Breast epithelium (tissue), 3 donors: ENCODE data around the gene LSM12.

ENCODE experiments used
- POLR2A ChIP-seq: fragments of 450-650 bp; IDR thresholded peaks from one replicate; pipeline ENCODE4 v1.6.1; 2016; ENCODE audit warnings: antibody characterized with exemption, mild to moderate bottlenecking, moderate library complexity
- POLR2AphosphoS5 ChIP-seq, 3 donors: sonication (generic); formaldehyde crosslinking; IDR thresholded peaks; one replicate each; pipeline ENCODE4 v1.6.1; 2017; ENCODE audit warnings: antibody characterized with exemption in 3 of 3
- TF ChIP-seq, protein P1 (sequence below), 3 donors: fragments of 450-650 bp; IDR thresholded peaks; one replicate each; pipeline ENCODE4 v1.5.1; 2016 to 2017; ENCODE audit warnings: antibody characterized with exemption in 3 of 3, mild to moderate bottlenecking in 3 of 3, moderate library complexity in 3 of 3

DNA sequence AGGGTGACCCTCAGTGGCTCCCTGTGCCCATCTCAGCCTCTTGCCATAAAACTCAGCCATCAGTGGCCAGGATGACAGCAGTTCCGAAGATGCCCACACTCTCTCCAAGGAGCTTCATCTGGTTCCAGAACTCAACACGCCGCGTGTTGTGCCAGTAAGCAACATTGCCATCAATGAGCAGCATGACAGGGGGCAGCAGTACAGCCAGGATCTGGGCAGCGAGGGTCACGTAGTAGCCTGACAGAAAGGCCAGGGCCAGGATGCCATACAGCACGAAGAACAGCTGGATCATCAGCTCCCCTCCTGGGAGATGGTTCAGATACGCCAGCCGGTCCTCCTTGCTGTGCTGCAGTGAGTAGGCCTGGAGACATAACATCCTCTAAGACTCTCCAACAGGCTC lies 54.6 kb downstream of the LSM12 start:
- TF ChIP-seq POLR2A (no peak), POLR2AphosphoS5 (IDR thresholded peaks at IDR 0.05) (no peak)
- TF ChIP-seq, protein P1, sequence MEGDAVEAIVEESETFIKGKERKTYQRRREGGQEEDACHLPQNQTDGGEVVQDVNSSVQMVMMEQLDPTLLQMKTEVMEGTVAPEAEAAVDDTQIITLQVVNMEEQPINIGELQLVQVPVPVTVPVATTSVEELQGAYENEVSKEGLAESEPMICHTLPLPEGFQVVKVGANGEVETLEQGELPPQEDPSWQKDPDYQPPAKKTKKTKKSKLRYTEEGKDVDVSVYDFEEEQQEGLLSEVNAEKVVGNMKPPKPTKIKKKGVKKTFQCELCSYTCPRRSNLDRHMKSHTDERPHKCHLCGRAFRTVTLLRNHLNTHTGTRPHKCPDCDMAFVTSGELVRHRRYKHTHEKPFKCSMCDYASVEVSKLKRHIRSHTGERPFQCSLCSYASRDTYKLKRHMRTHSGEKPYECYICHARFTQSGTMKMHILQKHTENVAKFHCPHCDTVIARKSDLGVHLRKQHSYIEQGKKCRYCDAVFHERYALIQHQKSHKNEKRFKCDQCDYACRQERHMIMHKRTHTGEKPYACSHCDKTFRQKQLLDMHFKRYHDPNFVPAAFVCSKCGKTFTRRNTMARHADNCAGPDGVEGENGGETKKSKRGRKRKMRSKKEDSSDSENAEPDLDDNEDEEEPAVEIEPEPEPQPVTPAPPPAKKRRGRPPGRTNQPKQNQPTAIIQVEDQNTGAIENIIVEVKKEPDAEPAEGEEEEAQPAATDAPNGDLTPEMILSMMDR (IDR thresholded peaks at IDR 0.05), result no peak
